H1 (cell line): Measurements from ENCODE around the gene NFATC1. TPM values are rescaled to one million over a fixed set of nuclear protein-coding genes. Genes with fewer than 3 reads are reported as not detected.

Source experiments
- CTCF ChIA-PET: fragments of 300-600 bp; sonication (Branson Sonifier 250); formaldehyde crosslinking; loops from one replicate; lab custom pipeline; 2021; ENCODE audit not compliant: partially characterized antibody; lab: Charles Lee
- POLR2A ChIA-PET: fragments of 300-600 bp; sonication (Branson Sonifier 250); formaldehyde crosslinking; loops from one replicate; lab custom pipeline; 2021; ENCODE audit warnings: inconsistent platforms; ENCODE audit not compliant: partially characterized antibody; lab: Charles Lee
- DNase-seq, 2 experiments: peaks; one replicate each; pipeline versions ENCODE4 v3.0.0 to v3.0.0-alpha.2; 2010 to 2022; ENCODE audit warnings: low spot score in 2 of 2, low read depth in 1 of 2, mixed read lengths in 1 of 2
- FAIRE-seq: peaks from 2 replicates; lab custom pipeline; 2011; peaks lifted over from hg19 to GRCh38; lab: Jason Lieb, UNC
- H2AFZ ChIP-seq: 2 replicates; pipeline ENCODE4 v1.8.1; 2012; ENCODE audit warnings: low read length, inconsistent platforms
- H2AK5ac ChIP-seq: 2 replicates; pipeline ENCODE4 v1.6.1; 2013; ENCODE audit warnings: low read depth, low read length
- H2BK120ac ChIP-seq: replicated peaks from 2 replicates; pipeline ENCODE3; 2013; ENCODE audit warnings: low read depth, low read length, inconsistent platforms
- H2BK12ac ChIP-seq: 2 replicates; pipeline ENCODE4 v1.6.1; 2013; ENCODE audit warnings: low read depth, low read length
- H2BK15ac ChIP-seq: 2 replicates; pipeline ENCODE4 v1.6.1; 2013; ENCODE audit warnings: low read length
- H2BK20ac ChIP-seq: 2 replicates; pipeline ENCODE4 v1.6.1; 2013; ENCODE audit warnings: low read length
- H2BK5ac ChIP-seq: 2 replicates; pipeline ENCODE4 v1.6.1; 2013; ENCODE audit warnings: low read depth, low read length
- H3K14ac ChIP-seq: 2 replicates; pipeline ENCODE4 v1.6.1; 2013; ENCODE audit warnings: inconsistent platforms; ENCODE audit not compliant: insufficient read length
- H3K18ac ChIP-seq: 2 replicates; pipeline ENCODE4 v1.6.1; 2013; ENCODE audit warnings: low read length; ENCODE audit errors: extremely low read depth
- H3K23ac ChIP-seq: 2 replicates; pipeline ENCODE4 v1.6.1; 2013; ENCODE audit warnings: inconsistent platforms; ENCODE audit not compliant: insufficient read length
- H3K23me2 ChIP-seq: 2 replicates; pipeline ENCODE4 v1.6.1; 2013; ENCODE audit warnings: low read depth, low read length
- H3K27ac ChIP-seq: 2 replicates; pipeline ENCODE4 v1.6.1; 2011; ENCODE audit warnings: low read depth, low read length, inconsistent platforms
- H3K27me3 ChIP-seq, 4 experiments: replicated peaks in 1 of 4; 1 replicate in 1 of 4; 2 replicates in 3 of 4; pipeline versions ENCODE4 v1.6.1 to v1.8.1; 2011 to 2013; ENCODE audit warnings: low read length in 3 of 4, mild to moderate bottlenecking in 3 of 4, inconsistent platforms in 2 of 4, mixed read lengths in 2 of 4, moderate library complexity in 1 of 4; ENCODE audit not compliant: control insufficient read depth in 3 of 4, insufficient read depth in 3 of 4; ENCODE audit errors: extremely low read depth in 1 of 4
- H3K36me3 ChIP-seq, 4 experiments: 2 replicates each; pipeline versions ENCODE4 v1.6.1 to v1.8.1; 2011 to 2013; ENCODE audit warnings: mild to moderate bottlenecking in 4 of 4, low read length in 3 of 4, moderate library complexity in 2 of 4, control low read depth in 1 of 4, inconsistent platforms in 1 of 4; ENCODE audit not compliant: insufficient read depth in 4 of 4, control insufficient read depth in 2 of 4
- H3K4ac ChIP-seq: replicated peaks from 2 replicates; pipeline ENCODE3; 2013; ENCODE audit warnings: low read length, low read depth, mixed read lengths, inconsistent platforms; ENCODE audit not compliant: insufficient read length
- H3K4me1 ChIP-seq, 4 experiments: replicated peaks in 1 of 4; 1 replicate in 1 of 4; 2 replicates in 3 of 4; pipeline versions ENCODE4 v1.6.1 to v1.8.1; 2011 to 2013; ENCODE audit warnings: low read length in 3 of 4, inconsistent platforms in 2 of 4, mixed read lengths in 1 of 4; ENCODE audit not compliant: insufficient read depth in 4 of 4, control insufficient read depth in 3 of 4
- H3K4me2 ChIP-seq, 2 experiments: 2 replicates each; pipeline versions ENCODE4 v1.6.1 to v1.8.1; 2011 to 2013; ENCODE audit warnings: low read depth in 2 of 2, low read length in 2 of 2, control low read depth in 1 of 2, inconsistent platforms in 1 of 2, mild to moderate bottlenecking in 1 of 2; ENCODE audit not compliant: insufficient read depth in 1 of 2
- H3K4me3 ChIP-seq, 4 experiments: fragments of 200-600, 300-600 bp in 1 of 4; sonication (generic), shearing (Covaris generic), sonication (Bioruptor Twin) in 1 of 4; 2 replicates each; pipeline versions ENCODE4 v1.5.1 to v1.8.1; 2011 to 2016; ENCODE audit warnings: low read length in 4 of 4, low read depth in 3 of 4, control low read depth in 2 of 4, inconsistent platforms in 2 of 4, mild to moderate bottlenecking in 2 of 4, mixed read lengths in 1 of 4, moderate library complexity in 1 of 4; ENCODE audit not compliant: insufficient read depth in 2 of 4; ENCODE audit errors: extremely low read depth in 1 of 4
- H3K56ac ChIP-seq: replicated peaks from 2 replicates; pipeline ENCODE3; 2013; ENCODE audit warnings: low read depth, mild to moderate bottlenecking, mixed read lengths, low read length, inconsistent platforms; ENCODE audit not compliant: insufficient read length
- H3K79me1 ChIP-seq: 2 replicates; pipeline ENCODE4 v1.6.1; 2013; ENCODE audit warnings: low read depth, low read length, control low read depth
- H3K79me2 ChIP-seq, 2 experiments: 2 replicates each; pipeline versions ENCODE4 v1.6.1 to v1.8.1; 2012 to 2013; ENCODE audit warnings: low read length in 2 of 2, mild to moderate bottlenecking in 2 of 2, inconsistent platforms in 1 of 2; ENCODE audit not compliant: insufficient read depth in 2 of 2, control insufficient read depth in 1 of 2
- H3K9ac ChIP-seq, 4 experiments: replicated peaks in 1 of 4; 1 replicate in 1 of 4; 2 replicates in 3 of 4; pipeline versions ENCODE4 v1.6.1 to v1.8.1; 2011 to 2013; ENCODE audit warnings: low read depth in 3 of 4, low read length in 3 of 4, control low read depth in 2 of 4, mild to moderate bottlenecking in 2 of 4, moderate library complexity in 2 of 4, inconsistent platforms in 1 of 4; ENCODE audit errors: extremely low read depth in 1 of 4
- H3K9me3 ChIP-seq, 2 experiments: 2 replicates each; pipeline versions ENCODE4 v1.6.1 to v1.8.1; 2012 to 2013; ENCODE audit warnings: mild to moderate bottlenecking in 2 of 2, moderate library complexity in 2 of 2, control low read depth in 1 of 2, inconsistent platforms in 1 of 2, low read depth in 1 of 2, low read length in 1 of 2, mixed read lengths in 1 of 2; ENCODE audit not compliant: insufficient read depth in 2 of 2
- H4K20me1 ChIP-seq, 2 experiments: replicated peaks in 1 of 2; 2 replicates each; pipeline versions ENCODE3 to v1.8.1; 2011 to 2013; ENCODE audit warnings: inconsistent platforms in 2 of 2, low read length in 2 of 2, mild to moderate bottlenecking in 1 of 2; ENCODE audit not compliant: insufficient read depth in 2 of 2, control insufficient read depth in 1 of 2
- H4K5ac ChIP-seq: 2 replicates; pipeline ENCODE4 v1.6.1; 2013; ENCODE audit warnings: low read length, low read depth, mixed read lengths, inconsistent platforms; ENCODE audit not compliant: insufficient read length
- H4K8ac ChIP-seq: 2 replicates; pipeline ENCODE4 v1.8.0; 2013; ENCODE audit warnings: mild to moderate bottlenecking, moderate library complexity, low read length, inconsistent platforms; ENCODE audit not compliant: insufficient read depth; ENCODE audit errors: extremely low read depth
- H4K91ac ChIP-seq: replicated peaks from 2 replicates; pipeline ENCODE3; 2013; ENCODE audit warnings: low read length, mixed read lengths, inconsistent platforms; ENCODE audit not compliant: insufficient read length
- ASH2L ChIP-seq: fragments of 200-600, 300-600 bp; sonication (generic); IDR thresholded peaks from one replicate; pipeline ENCODE4 v1.7.1; 2017; ENCODE audit warnings: low read length
- CBX8 ChIP-seq: fragments of 300-800, 300-1000 bp; sonication (generic); IDR thresholded peaks from 2 replicates; pipeline ENCODE4 v1.7.1; 2016; ENCODE audit warnings: low read depth, low read length, borderline replicate concordance
- CHD1 ChIP-seq: IDR thresholded peaks from 2 replicates; pipeline ENCODE4 v1.6.1; 2012; ENCODE audit warnings: low read depth, low read length, improper control_type of control experiment
- CREB1 ChIP-seq: IDR thresholded peaks from 2 replicates; pipeline ENCODE4 v1.6.1; 2012; ENCODE audit warnings: inconsistent platforms
- EGR1 ChIP-seq: IDR thresholded peaks from 2 replicates; pipeline ENCODE4 v1.6.1; 2011; ENCODE audit warnings: low read depth, low read length, borderline replicate concordance
- KDM1A ChIP-seq: fragments of 200-600, 300-600 bp; sonication (generic); IDR thresholded peaks from 2 replicates; pipeline ENCODE4 v1.7.1; 2016; ENCODE audit warnings: mild to moderate bottlenecking, low read length, borderline replicate concordance
- MAX ChIP-seq: IDR thresholded peaks from 2 replicates; pipeline ENCODE4 v1.6.1; 2012; ENCODE audit warnings: inconsistent platforms
- RNF2 ChIP-seq: fragments of 200-900, 300-1000 bp; sonication (generic); IDR thresholded peaks from 2 replicates; pipeline ENCODE4 v1.7.1; 2016; ENCODE audit warnings: borderline replicate concordance, low read depth, mild to moderate bottlenecking, antibody characterized with exemption, low read length; ENCODE audit not compliant: poor library complexity, severe bottlenecking; ENCODE audit errors: missing control alignments
- SIRT6 ChIP-seq: IDR thresholded peaks from one replicate; pipeline ENCODE4 v1.7.1; 2012; ENCODE audit warnings: low read length, inconsistent platforms
- SP4 ChIP-seq: IDR thresholded peaks from 2 replicates; pipeline ENCODE4 v1.6.1; 2012; ENCODE audit warnings: low read length, inconsistent platforms
- USF2 ChIP-seq: IDR thresholded peaks from 2 replicates; pipeline ENCODE4 v1.6.1; 2011; ENCODE audit warnings: low read length, improper control_type of control experiment
- WGBS, 2 experiments: shearing (Covaris generic) in 1 of 2; methylation state at CpG; one replicate each; pipeline versions ENCODE4 v1.1.6 to v1.1.7; 2013 to 2015; ENCODE audit warnings: low lambda C conversion rate in 2 of 2, mixed read lengths in 2 of 2, inconsistent platforms in 1 of 2, low coverage in 1 of 2, missing lambda C conversion rate in 1 of 2; ENCODE audit not compliant: insufficient replicate concordance in 2 of 2, insufficient coverage in 1 of 2, insufficient read length in 1 of 2; ENCODE audit errors: extremely low coverage in 1 of 2, missing lambda C conversion rate in 1 of 2; 5-methylcytosine and 5-hydroxymethylcytosine counted together
- polyA plus RNA-seq, 7 experiments: library from polyadenylated mRNA; depleted of rRNA in 3 of 7; stranded (reverse) in 5 of 7; unstranded in 2 of 7; fragments of >200 nt in 5 of 7; fragments of 200-250 nt in 2 of 7; gene quantifications; 1 replicate in 5 of 7; 2 replicates in 1 of 7; 4 replicates in 1 of 7; pipeline versions ENCODE4 v1.2.1 to v1.2.3, GENCODE V29; 2011 to 2013; ENCODE audit warnings: missing spikeins in 2 of 7, mixed read lengths in 2 of 7
- total RNA-seq: library from RNA; stranded (reverse); fragmentation: NEBNext Ultra II Directional; extraction: Animal tissue kit (Norgen Biotek cat#: 25700); gene quantifications from 2 replicates; pipeline ENCODE4 v1.2.1, GENCODE V29; 2021

The NFATC1 gene
- total and polyA plus RNA-seq, 2 of the 8 experiments (the other 6 are each of a cell fraction or from before 2014, with no cell fraction given): 2.0 to 6.6 TPM

GRCh38 chr18:79489899-79490625 is 94.3 kb downstream of the NFATC1 start:
- no peak overlapping the region for H2BK120ac ChIP-seq
- H4K8ac ChIP-seq: peak overlapping the region; percentile 51; the same call in 1 of the 2 replicates
- no peak overlapping the region for H4K91ac ChIP-seq
- H3K27ac ChIP-seq: no peak overlapping the region
- no peaks in the 10 kb centered on the region for H3K4me1 ChIP-seq
- H2BK5ac ChIP-seq: no peak overlapping the region
- DNase-seq (no peak), FAIRE-seq (no peak)
- TF ChIP-seq ASH2L: no peak
- TF ChIP-seq USF2: no peak
- no peak for TF ChIP-seq SP4
- no peak for TF ChIP-seq CHD1
- TF ChIP-seq RNF2: no peak
- no peak for TF ChIP-seq SIRT6
- no peak for TF ChIP-seq KDM1A
- TF ChIP-seq CREB1: no peak
- no peak for TF ChIP-seq EGR1
- TF ChIP-seq MAX: no peak
- no peak for TF ChIP-seq CBX8
- no peaks in the 10 kb centered on the region for H3K9me3 ChIP-seq
- H3K18ac ChIP-seq: no peak overlapping the region
- H3K79me1 ChIP-seq: no peaks in the 10 kb centered on the region
- H2AK5ac ChIP-seq: no peak overlapping the region
- H4K5ac ChIP-seq: no peak overlapping the region
- H3K4me3 ChIP-seq: no peak overlapping the region
- H3K23me2 ChIP-seq: no peaks in the 10 kb centered on the region
- H3K36me3 ChIP-seq: no peaks in the 10 kb centered on the region
- no peak overlapping the region for H3K56ac ChIP-seq
- H3K4me2 ChIP-seq: no peak overlapping the region
- no peak overlapping the region for H2AFZ ChIP-seq
- H3K4ac ChIP-seq: no peak overlapping the region
- H3K14ac ChIP-seq: no peak overlapping the region
- no peak overlapping the region for H3K23ac ChIP-seq
- CTCF ChIA-PET: no interaction called here
- no peak overlapping the region for H2BK20ac ChIP-seq
- no peaks in the 10 kb centered on the region for H3K27me3 ChIP-seq
- POLR2A ChIA-PET: no interaction called here
- H2BK12ac ChIP-seq: no peak overlapping the region
- no peaks in the 10 kb centered on the region for H3K79me2 ChIP-seq
- H4K20me1 ChIP-seq: peaks cover 0 to 1% of the 10 kb centered on the region in 2 experiments
- no peak overlapping the region for H2BK15ac ChIP-seq
- no peak overlapping the region for H3K9ac ChIP-seq
- 86% methylated on average over 14 of the region's 16 CpGs; no CpG with 5 or more reads in 1 of the 2 experiments for whole genome bisulfite sequencing, 2 experiments
